Measurements from ENCODE around the gene SLTM.
"Not testable (repeated sequence)": the region's sequence is repeated elsewhere in the genome, so short reads cannot be mapped to it uniquely, and the experiment has no call there.

SLTM gene

DNA sequence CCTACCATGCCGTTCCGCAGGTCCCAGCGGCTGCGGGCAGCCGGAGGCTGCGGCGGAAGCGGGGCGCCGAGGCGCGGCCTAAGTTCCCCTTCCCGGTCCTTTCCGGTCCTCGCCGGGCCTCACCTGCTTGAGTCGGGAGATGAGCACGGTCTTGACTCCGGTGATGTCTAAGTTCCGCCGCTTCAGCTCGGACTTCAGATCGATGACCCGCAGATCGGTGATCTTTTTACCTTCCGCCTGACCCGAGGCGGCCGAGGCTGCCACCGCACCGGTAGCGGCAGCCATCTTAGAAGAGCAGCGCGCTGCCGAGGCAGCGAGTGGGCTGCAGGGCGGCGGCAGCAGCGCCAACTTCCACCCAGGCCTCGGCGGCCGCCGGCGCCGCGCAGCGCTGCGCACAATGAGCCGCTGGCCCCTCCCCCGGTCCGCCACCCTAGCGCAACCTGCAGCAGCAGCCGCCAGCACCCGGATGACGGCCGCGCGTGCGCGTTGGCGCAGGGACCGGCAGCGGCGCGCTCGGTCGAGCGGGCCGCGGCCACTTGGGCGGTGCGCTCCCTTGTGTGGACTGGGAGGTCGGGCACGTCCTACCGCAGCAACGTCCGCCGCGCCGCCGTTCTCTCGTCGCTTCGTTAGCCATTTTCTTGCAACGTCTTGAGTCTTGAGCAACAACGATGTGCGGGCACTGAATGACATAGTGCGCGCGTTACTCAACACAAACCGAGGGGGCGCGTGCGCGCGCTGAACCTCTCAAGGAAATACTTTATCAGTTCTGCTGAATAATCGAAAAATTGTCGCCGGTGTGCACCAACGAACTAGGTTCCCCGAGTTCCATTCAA is at the start of gene SLTM:
TSS of gene SLTM (minus strand) at position 399 of the 833 bp plus-strand sequence. CDS start at position 285, 114 bp downstream.
- DNase-seq (ENCODE audit: low read depth), result peak; percentile 84

DNA sequence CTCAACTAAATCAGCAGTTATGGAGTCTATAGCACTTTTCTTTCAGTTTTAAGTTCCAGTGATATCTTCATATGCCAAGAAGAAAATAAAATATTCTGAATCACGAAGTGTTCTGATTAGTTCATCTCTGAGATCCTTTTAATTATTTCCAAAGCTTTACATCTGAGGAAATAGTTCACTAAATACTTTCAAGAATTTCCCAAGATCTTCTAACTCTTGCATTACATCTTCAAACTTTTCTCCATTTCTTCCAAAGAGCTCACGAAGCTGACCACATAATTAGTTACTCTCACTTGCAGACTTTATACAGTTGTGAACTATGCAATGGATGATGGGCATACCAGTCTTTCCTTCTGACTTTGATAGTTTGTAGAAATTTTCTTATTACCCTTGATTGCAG is 49.8 kb upstream of the SLTM start:
- no peak for DNase-seq (ENCODE audit: low read depth)

DNA sequence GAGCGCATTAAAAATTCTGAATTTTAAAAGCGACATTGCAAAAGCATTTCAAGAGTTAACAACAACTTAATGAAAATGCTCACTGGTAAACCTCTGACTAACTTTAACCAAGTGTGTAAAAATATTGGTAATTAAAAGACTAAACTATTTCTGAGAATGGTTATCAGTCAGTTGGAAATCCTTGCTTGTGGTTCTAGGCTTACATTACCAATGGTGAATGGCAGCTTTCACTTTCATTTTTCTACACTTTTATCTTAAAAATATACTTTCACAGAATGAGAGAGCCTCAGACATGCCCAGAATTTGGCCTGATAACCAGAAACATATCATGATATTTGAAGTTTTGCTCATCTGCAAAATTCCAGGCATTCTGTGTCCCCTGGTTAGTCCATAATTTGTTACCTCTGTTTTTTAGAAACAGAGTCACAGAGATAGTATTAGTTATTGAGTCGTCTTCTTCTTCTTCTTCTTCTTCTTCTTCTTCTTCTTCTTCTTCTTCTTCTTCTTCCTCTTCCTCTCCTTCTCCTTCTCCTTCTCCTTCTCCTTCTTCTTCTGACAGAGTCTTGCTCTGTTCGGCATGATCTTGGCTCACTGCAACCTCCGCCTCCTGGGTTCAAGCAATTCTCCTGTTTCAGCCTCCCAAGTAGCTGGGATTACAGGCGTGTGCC is 48.5 kb upstream of the SLTM start:
- no peak for DNase-seq (ENCODE audit: low read depth)

DNA sequence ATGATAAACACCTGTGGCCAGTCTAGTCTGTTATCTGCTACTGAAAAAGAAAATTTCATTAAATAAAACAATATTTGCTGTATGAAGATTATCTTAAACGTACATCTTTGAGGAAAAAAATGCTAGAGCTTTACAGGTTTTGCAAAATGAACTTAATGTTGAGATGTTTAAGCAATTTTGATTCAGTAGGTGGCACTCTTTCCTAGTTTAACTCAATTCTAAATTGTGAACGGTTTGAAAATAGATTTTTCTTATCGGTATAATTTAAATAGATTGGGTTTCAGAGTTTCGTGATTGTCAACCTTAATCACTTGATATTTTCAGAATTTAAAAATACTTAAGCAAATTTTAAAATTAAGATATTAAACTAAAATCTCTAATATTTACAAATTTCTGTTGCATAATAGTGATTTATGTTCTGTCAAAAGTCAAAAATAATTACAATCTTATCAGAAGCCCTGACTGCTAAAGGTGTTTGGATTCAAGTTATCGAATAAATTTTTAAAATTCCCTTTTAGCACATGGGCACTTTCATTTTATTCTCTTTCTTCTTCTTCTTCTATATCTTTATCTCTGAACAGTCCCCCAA is 47.0 kb upstream of the SLTM start:
- peak; percentile 26 for DNase-seq (ENCODE audit: low read depth)

DNA sequence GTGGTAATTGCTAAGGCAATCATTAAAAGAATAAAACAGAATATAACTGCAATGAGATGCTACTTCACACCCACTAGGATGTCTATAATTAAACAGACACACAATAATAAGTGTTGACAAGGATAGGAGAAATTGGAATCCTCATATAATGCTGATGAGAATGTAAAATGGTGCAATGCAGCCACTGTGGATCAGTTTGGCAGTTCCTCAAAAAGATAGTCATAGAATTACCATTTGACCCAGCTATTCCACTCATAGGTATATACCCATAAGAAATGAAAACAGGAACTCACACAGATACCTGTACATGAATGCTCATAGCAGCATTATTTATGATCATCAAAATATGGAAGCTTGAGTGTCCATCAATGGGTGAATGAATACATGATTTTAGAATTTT is 44.4 kb upstream of the SLTM start:
- no peak for DNase-seq (ENCODE audit: low read depth)

DNA sequence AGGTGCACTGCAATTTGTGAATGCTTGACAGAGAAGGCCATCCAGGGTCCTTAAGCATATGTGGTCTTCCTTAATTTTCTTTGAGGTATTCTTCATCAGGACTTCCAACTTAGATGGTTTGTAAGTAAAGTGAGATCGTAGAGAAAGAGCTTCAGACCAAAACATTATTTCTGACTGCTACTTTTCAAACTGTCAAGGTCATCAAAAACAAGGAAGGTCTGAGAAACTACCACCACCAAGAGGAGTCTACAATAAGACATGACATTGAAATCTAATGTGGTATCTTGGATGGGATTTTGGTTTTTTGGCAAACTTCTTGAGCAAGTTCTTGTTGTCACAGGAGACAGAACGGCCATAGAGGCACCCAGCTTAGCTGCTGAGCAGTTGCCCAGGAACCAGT is 34.0 kb upstream of the SLTM start:
- DNase-seq (ENCODE audit: low read depth), result no peak

DNA sequence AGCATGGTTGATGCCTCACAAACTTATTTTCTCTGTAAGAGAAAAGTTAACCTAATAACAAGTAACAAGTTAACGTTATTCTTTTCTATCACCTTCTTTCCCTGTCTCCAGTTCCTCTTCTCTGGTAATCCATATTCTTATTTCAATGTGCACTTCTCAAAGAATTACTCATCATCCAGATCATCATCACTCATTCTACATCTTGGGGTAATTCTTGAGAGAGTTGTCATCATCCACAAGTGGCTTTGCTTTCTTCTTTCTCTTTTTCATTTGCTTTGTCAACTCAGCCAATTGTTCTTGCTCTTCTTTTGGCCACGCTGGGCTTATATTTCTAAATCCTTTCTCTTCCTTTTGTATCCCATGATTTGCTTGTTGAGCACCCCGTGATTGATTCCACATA is 33.2 kb upstream of the SLTM start:
- peak; percentile 25 for DNase-seq (ENCODE audit: low read depth)

DNA sequence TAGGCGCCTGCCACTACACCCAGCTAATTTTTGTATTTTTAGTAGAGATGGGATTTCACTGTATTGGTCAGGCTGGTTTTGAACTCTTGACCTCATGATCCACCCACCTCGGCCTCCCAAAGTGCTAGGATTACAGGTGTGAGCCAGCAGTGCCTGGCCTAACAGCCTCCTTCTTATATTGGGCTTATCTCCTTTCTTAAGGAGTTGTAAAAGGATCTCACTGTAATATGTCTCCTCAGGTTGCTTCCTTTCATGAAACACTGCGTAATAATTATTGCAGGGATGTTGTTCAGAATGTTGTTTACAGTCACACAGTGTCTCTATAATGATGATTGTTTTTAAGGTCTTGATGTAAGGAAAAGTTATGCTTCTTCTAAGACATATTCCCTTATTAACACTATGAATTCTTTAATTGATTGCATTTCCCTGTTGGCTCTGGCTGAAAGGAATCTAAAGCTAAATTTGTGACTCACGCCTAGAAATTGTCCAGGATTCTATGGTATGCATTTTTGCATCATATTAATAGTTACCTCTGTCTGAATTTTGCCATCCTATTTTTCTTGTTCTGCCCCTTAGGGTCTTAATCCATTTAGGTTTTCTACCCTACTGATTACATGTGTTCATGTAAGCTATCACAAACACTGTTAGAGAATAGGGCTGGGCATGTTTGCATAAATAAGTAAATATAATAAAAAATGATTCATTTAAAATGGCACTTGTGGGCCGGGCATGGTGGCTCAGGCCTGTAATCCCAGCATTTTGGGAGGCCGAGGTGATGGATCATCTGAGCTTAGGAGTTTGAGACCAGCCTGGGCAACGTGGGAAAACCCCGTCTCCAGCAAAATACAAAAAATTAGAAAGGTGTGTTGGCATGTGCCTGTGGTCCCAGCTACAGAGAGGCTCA is 29.4 kb upstream of the SLTM start:
- DNase-seq (ENCODE audit: low read depth), result no peak

DNA sequence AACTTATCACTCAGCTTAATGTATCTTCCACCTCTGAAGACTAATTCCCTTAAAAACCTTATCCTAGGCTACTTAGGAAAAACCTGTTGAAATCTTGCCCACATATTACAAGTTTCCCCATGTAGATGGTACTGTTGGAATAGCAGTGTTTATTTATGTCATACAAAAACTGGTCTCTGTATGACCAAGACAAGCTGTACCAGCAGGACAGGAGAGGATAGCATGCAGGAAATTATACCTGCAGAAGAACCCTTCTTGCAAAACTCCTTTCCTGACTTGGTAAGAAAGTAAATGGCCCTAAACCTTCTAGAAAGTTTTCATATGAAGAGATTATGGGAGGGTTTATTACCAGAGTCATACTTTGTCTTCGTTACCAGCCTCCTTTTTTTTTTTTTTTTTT is 28.7 kb upstream of the SLTM start:
- DNase-seq (ENCODE audit: low read depth), result no peak

DNA sequence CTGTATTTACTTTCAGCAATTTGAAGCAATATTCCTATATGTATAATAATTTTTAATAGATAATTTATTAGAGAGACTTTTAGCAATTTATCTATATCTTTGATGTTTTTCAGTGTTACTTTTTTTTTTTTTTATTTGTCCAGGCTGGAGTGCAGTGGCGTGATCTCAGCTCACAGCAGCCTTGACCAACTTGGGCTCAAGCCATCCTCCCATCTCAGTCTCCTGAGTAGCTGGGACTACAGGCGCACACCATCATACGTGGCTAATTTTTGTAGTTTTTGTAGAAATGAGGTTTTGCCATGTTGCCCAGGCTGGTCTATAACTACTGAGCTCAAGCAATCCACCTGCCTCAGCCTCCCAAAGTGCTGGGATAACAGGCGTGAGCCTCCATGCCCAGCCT is 25.3 kb upstream of the SLTM start:
- DNase-seq (ENCODE audit: low read depth), result no peak

DNA sequence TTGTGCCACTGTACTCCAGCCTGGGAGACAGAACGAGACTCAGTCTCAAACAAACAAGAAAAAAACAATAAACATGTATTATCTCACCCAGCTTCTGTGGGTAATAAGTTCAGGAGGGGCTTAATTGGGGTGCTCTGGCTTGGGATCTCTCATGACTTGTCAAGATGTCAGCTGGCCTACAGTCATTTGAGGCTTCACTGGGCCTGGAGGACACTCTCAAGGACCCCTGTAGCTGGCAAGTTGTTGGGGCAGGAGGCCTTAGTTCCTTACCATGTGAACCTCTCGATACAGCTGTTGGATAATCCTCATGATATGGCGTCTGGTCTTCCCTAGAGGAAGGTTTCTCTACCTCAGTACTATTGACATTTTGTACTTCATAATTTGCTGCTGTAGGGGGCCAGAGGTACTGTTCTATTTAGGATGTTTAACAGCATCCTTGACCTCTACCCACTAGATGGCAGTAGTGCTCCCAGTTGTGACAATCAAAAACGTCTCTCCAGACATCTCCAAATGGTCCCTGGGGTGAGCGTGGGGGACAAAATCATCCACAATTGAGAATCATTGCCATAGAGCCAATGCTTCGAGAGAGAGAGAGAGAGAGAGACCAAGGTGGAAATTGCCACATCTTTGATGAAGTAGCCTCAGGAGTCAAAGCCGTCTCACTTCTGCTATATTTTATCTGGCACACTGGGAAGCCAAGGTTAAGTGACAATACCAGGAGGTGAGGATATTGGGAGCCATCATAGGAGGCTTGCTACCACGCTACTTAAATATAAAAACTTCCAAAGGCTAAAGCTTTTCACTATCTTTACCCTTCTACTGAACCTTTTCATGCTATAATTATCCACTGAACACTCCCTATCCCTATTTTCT is 23.9 kb upstream of the SLTM start:
- no peak for DNase-seq (ENCODE audit: low read depth)

DNA sequence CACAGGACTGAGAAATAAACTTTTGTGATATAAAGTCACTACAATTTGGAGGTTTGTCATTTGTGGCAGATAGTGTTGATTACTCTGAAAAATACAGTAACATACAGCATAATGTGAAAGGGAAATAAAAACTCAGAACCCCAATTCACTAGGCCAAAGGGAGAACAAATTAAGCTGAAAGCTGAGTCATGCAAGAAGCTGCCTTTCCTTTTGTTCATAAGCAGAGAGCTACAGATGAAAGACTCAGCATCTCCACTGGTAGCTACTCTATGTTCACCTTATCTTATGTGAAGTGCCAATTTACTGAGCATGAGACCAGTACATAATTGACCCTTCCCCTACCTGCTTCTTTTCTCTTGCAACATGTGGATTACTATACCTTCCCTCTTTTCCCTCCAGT is 19.3 kb upstream of the SLTM start:
- DNase-seq (ENCODE audit: low read depth), result no peak

DNA sequence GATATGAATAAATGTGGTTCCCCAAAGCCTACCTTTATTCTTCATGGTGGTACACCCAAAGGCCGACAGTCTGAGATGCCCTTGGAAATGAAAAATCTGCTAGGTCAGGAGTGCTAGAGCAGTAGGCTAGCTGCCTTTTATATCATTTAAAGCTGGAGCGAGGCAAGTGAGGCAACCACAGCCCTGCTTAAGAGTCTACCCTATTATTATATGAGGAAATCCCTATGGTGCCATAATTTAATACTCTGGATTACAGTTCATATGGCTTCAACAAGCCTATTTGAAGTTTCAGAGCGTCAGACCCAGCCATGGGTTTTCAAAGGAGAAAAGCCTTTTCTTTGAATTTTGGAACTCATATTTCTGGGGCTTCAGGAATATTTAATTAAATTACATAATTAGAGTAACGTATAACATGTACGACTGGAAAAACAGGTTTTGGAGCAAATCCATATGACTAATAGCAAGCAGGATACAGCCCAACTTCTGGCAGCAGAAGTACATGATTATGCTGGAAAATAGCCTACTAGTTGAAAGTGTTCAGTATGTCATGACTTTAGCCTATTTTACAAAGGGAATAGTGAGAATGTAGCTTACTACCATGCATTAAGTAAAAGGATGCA is 18.0 kb upstream of the SLTM start:
- DNase-seq (ENCODE audit: low read depth), result peak; percentile 84

DNA sequence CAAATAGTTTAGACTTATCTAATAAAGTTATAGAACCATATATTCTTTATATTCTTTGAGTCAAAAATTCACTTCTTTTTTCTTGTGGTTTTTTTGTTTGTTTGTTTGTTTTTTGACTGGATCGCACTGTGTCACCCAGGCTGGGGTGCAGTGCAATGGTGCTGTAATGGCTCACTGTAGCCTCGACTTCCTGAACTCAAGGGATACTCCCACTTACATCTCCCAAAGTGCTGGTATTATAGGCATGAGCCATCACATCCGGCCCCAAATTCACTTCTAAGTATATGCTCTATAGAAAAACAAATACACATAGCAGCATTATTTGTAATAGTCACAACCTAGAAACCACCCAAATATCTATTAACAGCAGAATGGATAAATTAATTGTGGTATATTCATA is 13.7 kb upstream of the SLTM start:
- no peak for DNase-seq (ENCODE audit: low read depth)

DNA sequence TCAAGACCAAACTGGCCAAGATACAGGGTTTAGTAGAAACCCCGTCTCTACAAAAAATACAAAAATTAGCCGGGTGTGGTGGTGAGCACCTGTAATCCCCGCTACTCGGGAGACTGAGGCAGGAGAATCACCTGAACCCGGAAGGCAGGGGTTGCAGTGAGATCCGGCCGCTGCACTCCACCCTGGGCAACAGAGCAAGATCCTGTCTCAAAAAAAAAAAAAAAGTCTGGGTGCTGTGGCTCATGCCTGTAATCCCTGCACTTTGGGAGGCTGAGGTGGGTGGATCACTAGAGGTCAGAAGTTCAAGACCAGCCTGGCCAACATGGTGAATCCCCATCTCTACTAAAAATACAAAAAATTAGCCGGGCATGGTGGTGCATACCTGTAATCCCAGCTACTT is 1.5 kb upstream of the SLTM start:
- DNase-seq (ENCODE audit: low read depth), result not testable (repeated sequence)

DNA sequence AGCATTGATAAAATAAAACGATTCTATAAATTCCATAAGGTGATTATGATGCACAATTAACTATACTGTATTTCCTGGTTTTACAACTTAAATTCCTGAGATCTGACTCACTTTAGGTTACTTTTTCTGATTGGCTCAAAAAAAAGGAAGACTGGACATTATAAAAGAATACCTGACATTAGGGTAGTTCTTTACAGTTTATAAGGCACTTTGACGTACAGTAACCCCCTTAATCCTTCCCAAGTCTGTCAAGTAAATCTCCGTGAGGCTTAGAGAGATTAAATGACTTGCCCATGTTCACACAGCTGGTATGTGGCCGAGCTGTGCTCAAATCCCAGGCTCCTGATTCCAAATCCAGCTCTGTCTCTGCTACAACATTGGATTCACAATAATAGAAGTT is 1.0 kb upstream of the SLTM start:
- no peak for DNase-seq (ENCODE audit: low read depth)

DNA sequence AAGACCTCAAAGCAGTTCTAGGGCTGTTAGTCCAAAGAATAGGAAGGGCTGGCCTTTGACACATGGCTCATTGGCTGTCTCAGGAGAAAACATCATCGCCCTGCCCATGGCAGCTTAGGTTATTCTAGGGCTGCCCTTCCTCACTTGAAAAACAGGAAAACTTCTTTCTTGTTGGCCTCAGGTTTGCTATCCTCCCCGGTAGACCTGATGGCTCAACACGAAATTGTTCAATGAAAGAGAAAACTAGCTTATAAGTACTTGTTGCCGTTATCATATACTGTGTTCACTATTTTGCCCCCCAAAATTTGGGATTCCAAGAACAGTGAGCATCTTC is 602 bp upstream of the SLTM start:
- no peak for DNase-seq (ENCODE audit: low read depth)

DNA sequence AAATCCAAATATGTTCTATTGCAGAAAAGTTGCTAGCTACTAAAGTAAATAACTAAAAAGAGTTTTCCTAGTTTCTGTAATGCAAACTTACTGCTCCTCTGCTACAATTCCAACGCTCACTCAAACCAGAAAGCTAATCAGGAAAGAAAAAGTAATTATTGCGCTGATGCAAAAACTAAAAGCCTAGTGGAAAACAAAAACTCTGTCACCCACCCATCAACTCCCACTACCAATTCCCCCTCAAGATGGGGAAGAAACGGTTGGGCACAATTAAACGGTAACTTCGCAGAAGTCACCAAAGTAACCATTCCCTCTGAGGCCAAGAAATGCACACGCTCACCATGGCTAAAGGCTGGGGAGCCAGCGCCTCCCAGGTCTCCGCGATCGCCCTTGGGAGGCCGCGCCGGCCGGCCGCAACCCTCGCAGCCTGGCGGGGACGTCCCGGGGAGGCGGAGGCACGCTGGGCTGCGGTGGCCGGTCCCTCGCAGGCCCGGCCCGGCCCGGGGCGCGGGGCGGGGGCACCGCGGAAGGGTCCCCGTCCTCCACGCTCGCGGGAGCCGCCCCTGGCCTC is 684 bp downstream of the SLTM start:
- DNase-seq (ENCODE audit: low read depth), result no peak

DNA sequence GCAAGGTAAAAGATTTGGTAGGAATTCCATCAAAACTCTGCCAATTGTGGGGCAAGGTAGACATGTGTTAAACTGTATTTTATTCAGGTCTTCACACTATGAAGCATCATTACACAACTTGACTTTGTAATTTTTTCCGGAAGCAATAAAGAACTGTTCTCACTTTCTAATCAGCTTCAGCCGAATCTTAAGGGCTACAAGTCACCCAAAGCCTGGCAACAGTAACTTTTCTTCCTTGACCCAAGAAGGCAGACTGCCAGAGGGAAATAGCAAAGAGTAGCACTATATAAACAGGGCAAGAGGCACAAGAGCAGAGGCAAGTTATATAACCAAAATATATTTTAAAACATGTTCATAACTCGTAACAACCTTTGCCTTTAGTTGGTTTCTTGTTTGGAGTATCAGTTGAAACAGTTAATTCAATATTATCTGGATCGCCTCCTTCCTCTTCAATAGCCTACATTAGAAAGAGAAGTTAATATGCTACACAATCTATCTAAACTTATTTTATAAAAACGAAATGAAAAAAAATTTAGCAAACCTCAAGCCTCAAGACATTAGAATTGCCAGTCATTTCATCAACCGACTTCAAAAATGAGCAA is 1.4 kb downstream of the SLTM start:
- peak; percentile 59 for DNase-seq (ENCODE audit: low read depth)

DNA sequence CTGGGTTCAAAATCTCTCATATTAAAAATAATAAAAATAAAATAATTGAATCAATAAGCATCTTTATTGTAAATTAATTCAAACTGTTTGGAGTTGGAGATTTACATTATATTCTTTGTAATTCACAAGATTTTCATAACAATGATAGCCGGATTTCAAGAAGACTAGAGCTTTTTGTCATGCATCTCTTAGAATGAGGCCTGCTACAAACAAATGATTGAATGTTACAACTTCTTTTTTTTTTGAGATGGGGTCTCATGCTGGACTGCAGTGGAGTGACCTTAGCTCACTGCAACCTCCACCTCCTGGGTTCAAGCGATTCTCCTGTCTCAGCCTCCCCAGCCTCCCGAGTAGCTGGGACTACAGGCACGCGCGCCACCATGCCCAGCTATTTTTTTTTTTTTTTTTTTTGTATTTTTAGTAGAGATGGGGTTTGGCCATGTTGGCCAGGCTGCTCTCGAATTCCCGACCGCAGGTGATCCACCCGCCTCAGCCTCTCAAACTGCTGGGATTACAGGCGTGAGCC is 3.5 kb downstream of the SLTM start:
- DNase-seq (ENCODE audit: low read depth), result no peak

Measured in stromal cell of bone marrow (primary cell).